Measurements from ENCODE around the gene CLPTM1L. TPM values are rescaled to one million over a fixed set of nuclear protein-coding genes. Genes with fewer than 3 reads are reported as not detected.

Gene CLPTM1L
- total and polyA plus RNA-seq, 7 donors = 33.1 to 90.5 (median 52.5) TPM

GRCh38 chr5:1312993-1313833, 31.7 kb downstream of the CLPTM1L start:
- 55 to 85% methylated on average over 25 of the region's 25 CpGs for WGBS, 2 donors
- DNase-seq = peak; percentile 51
- TF ChIP-seq EP300 (IDR thresholded peaks at IDR 0.05) (no peak), POLR2AphosphoS5 (IDR thresholded peaks at IDR 0.05) (no peak), CTCF (IDR thresholded peaks at IDR 0.05) (no peak), POLR2A (IDR thresholded peaks at IDR 0.05) (no peak)
- intact Hi-C loops (cut with DNase I) = no loop called here
- Histone ChIP-seq H3K4me1 (peaks cover 0 to 11% (median 10%) of the 10 kb centered on the region in 4 donors), H3K9me3 (no peaks in the 10 kb centered on the region), H3K27ac (no peak overlapping the region), H3K4me3 (no peak overlapping the region), H3K27me3 (peaks cover 0 to 15% (median 8%) of the 10 kb centered on the region in 3 donors), H3K36me3 (peaks cover 0 to 11% (median 9%) of the 10 kb centered on the region in 4 donors)

GRCh38 chr5:1312206-1312605, 32.7 kb downstream of the CLPTM1L start:
- intact Hi-C loops (cut with DNase I) = no loop called here
- WGBS, 2 donors = 63 to 88% methylated on average over 7 of the region's 7 CpGs

GRCh38 chr5:1311439-1312055, 33.4 kb downstream of the CLPTM1L start:
- Histone ChIP-seq H3K27ac (no peak overlapping the region), H3K9me3 (no peaks in the 10 kb centered on the region), H3K4me3 (no peak overlapping the region), H3K27me3 (peaks cover 0 to 15% (median 8%) of the 10 kb centered on the region in 3 donors), H3K4me1 (peaks cover 0 to 11% (median 10%) of the 10 kb centered on the region in 4 donors), H3K36me3 (no peaks in the 10 kb centered on the region)
- 83 to 93% methylated on average over 15 of the region's 15 CpGs for WGBS, 2 donors
- no peak for DNase-seq
- intact Hi-C loops (cut with DNase I) = no loop called here
- no peak for TF ChIP-seq CTCF (IDR thresholded peaks at IDR 0.05)
- no peak for TF ChIP-seq POLR2AphosphoS5 (IDR thresholded peaks at IDR 0.05)
- TF ChIP-seq EP300 (IDR thresholded peaks at IDR 0.05) = no peak
- TF ChIP-seq POLR2A (IDR thresholded peaks at IDR 0.05) = no peak

More at GRCh38 chr5:1312206-1312605, 32.7 kb downstream of the CLPTM1L start:
- Histone ChIP-seq H3K36me3 (peaks cover 0 to 1% (median under 1%) of the 10 kb centered on the region in 4 donors), H3K27ac (no peak overlapping the region), H3K4me3 (no peak overlapping the region), H3K4me1 (peaks cover 0 to 11% (median 10%) of the 10 kb centered on the region in 4 donors), H3K9me3 (no peaks in the 10 kb centered on the region), H3K27me3 (peaks cover 0 to 15% (median 8%) of the 10 kb centered on the region in 3 donors)
- TF ChIP-seq CTCF (IDR thresholded peaks at IDR 0.05) (no peak), POLR2A (IDR thresholded peaks at IDR 0.05) (no peak), EP300 (IDR thresholded peaks at IDR 0.05) (no peak), POLR2AphosphoS5 (IDR thresholded peaks at IDR 0.05) (no peak)
- DNase-seq = peak; percentile 35

GRCh38 chr5:1310118-1310517, 34.8 kb downstream of the CLPTM1L start:
- intact Hi-C loops (cut with DNase I) = no loop called here
- H3K4me1 ChIP-seq = no peaks in the 10 kb centered on the region
- DNase-seq = no peak
- no peak overlapping the region for H3K4me3 ChIP-seq
- TF ChIP-seq POLR2AphosphoS5 (IDR thresholded peaks at IDR 0.05) (no peak), POLR2A (IDR thresholded peaks at IDR 0.05) (no peak)
- peaks cover 0 to 15% (median 8%) of the 10 kb centered on the region in 3 donors for H3K27me3 ChIP-seq
- WGBS, 2 donors = 94 to 96% methylated on average over 7 of the region's 7 CpGs
- no peaks in the 10 kb centered on the region for H3K36me3 ChIP-seq
- no peak overlapping the region for H3K27ac ChIP-seq
- H3K9me3 ChIP-seq = no peaks in the 10 kb centered on the region

- no peak for DNase-seq
- peaks cover 0 to 4% (median 1%) of the 10 kb centered on the region in 4 donors for H3K9me3 ChIP-seq
- intact Hi-C loops (cut with DNase I) = no loop called here
- no peaks in the 10 kb centered on the region for H3K36me3 ChIP-seq
- H3K27me3 ChIP-seq = peaks cover 0 to 3% (median 0%) of the 10 kb centered on the region in 3 donors
- no peak overlapping the region for H3K27ac ChIP-seq
- TF ChIP-seq EP300 (IDR thresholded peaks at IDR 0.05) (no peak), POLR2AphosphoS5 (IDR thresholded peaks at IDR 0.05) (no peak), CTCF (IDR thresholded peaks at IDR 0.05) (no peak), POLR2A (IDR thresholded peaks at IDR 0.05) (no peak)
- H3K4me1 ChIP-seq = no peaks in the 10 kb centered on the region
- 80 to 84% methylated on average over 2 of the region's 2 CpGs for whole genome bisulfite sequencing, 2 donors
- H3K4me3 ChIP-seq = no peak overlapping the region
Observed at GRCh38 chr5:1304033-1304432, 40.9 kb downstream of the CLPTM1L start.

Data from sigmoid colon (tissue), 7 donors.